Measurements from ENCODE around the gene RNF166. TPM values are rescaled to one million over a fixed set of nuclear protein-coding genes. Genes with fewer than 3 reads are reported as not detected.

RNF166 gene
- total and polyA plus RNA-seq, 2 of the 13 experiments (the other 11 are each of a cell fraction or from before 2014, with no cell fraction given) = 21.4 to 23.0 TPM

DNA sequence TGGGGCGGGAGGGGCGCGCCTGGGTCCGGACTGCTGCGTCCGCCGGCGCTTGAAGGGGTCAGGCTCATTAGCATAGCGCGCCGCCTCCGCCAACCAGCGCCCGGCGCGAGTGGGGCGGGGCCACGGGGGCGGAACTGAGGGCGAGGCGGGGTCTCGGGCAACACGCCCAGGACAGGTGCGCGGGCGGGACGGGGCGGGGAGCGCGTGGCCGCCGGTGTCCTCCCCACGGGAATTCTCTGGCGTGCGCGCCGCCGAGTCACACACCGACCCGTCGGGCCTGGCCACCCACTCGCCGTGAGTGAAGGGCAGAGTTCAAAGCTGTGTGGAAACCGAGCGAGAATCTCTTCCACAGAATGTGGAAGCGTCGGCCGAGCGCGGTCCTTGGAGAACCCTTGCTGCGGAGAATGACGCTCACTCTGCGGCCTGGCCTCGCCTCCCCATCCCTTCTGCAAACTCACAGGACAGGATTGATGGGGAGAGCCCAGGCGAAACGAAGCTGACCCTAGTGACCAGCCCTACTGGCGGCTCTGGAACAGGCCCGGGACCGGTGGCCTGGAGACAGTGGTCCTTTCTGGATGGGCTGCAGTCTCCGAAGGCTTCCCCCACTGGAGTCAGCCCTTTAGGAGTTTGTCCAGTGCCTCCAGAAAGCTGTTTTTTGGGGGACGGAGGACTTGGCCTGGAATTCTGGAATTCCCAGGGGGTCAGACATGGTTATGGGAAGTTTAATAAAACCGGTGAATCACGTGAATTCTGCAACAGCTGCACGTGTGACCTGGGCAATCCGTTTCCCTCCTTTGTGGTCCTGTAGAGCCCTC lies 19.6 kb downstream of the RNF166 start, which contains the start of gene SNAI3 (continued):
- TF ChIP-seq, protein P1, sequence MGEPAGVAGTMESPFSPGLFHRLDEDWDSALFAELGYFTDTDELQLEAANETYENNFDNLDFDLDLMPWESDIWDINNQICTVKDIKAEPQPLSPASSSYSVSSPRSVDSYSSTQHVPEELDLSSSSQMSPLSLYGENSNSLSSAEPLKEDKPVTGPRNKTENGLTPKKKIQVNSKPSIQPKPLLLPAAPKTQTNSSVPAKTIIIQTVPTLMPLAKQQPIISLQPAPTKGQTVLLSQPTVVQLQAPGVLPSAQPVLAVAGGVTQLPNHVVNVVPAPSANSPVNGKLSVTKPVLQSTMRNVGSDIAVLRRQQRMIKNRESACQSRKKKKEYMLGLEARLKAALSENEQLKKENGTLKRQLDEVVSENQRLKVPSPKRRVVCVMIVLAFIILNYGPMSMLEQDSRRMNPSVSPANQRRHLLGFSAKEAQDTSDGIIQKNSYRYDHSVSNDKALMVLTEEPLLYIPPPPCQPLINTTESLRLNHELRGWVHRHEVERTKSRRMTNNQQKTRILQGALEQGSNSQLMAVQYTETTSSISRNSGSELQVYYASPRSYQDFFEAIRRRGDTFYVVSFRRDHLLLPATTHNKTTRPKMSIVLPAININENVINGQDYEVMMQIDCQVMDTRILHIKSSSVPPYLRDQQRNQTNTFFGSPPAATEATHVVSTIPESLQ (CRISPR knock-in tag; conservative IDR thresholded peaks at IDR 0.05) = 0 out of 2 replicates have a peak, but pooled peaks have one; percentile 27
- TF ChIP-seq ZSCAN9 (CRISPR knock-in tag; IDR thresholded peaks at IDR 0.05; ENCODE audit: borderline replicate concordance) (0 out of 2 replicates have a peak, but pooled peaks have one; percentile 58), ZNF431 (CRISPR knock-in tag; IDR thresholded peaks at IDR 0.05; ENCODE audit: borderline replicate concordance, low read depth) (peak; percentile 12; the same call in 1 of the 2 replicates), TOPORS (CRISPR knock-in tag; IDR thresholded peaks at IDR 0.05) (no peak), IRF2 (CRISPR knock-in tag; IDR thresholded peaks at IDR 0.05) (peak; percentile 13), FOXC1 (CRISPR knock-in tag; IDR thresholded peaks at IDR 0.05; ENCODE audit: borderline replicate concordance) (peak; percentile 90; the same call in 1 of the 2 replicates), ZNF780A (CRISPR knock-in tag; IDR thresholded peaks at IDR 0.05) (no peak), ZNF605 (CRISPR knock-in tag; IDR thresholded peaks at IDR 0.05) (0 out of 2 replicates have a peak, but pooled peaks have one; percentile 65), KDM3A (CRISPR knock-in tag; IDR thresholded peaks at IDR 0.05; ENCODE audit: low read depth) (0 out of 2 replicates have a peak, but pooled peaks have one; percentile 46), MEF2D (CRISPR knock-in tag; IDR thresholded peaks at IDR 0.05) (peak; percentile 38; the same call in 1 of the 2 replicates), HOXA3 (CRISPR knock-in tag; IDR thresholded peaks at IDR 0.05) (peak; percentile 74)
- TF ChIP-seq, protein P2, sequence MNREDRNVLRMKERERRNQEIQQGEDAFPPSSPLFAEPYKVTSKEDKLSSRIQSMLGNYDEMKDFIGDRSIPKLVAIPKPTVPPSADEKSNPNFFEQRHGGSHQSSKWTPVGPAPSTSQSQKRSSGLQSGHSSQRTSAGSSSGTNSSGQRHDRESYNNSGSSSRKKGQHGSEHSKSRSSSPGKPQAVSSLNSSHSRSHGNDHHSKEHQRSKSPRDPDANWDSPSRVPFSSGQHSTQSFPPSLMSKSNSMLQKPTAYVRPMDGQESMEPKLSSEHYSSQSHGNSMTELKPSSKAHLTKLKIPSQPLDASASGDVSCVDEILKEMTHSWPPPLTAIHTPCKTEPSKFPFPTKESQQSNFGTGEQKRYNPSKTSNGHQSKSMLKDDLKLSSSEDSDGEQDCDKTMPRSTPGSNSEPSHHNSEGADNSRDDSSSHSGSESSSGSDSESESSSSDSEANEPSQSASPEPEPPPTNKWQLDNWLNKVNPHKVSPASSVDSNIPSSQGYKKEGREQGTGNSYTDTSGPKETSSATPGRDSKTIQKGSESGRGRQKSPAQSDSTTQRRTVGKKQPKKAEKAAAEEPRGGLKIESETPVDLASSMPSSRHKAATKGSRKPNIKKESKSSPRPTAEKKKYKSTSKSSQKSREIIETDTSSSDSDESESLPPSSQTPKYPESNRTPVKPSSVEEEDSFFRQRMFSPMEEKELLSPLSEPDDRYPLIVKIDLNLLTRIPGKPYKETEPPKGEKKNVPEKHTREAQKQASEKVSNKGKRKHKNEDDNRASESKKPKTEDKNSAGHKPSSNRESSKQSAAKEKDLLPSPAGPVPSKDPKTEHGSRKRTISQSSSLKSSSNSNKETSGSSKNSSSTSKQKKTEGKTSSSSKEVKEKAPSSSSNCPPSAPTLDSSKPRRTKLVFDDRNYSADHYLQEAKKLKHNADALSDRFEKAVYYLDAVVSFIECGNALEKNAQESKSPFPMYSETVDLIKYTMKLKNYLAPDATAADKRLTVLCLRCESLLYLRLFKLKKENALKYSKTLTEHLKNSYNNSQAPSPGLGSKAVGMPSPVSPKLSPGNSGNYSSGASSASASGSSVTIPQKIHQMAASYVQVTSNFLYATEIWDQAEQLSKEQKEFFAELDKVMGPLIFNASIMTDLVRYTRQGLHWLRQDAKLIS (CRISPR knock-in tag; IDR thresholded peaks at IDR 0.05) = 0 out of 2 replicates have a peak, but pooled peaks have one; percentile 42
- TF ChIP-seq, protein P3, sequence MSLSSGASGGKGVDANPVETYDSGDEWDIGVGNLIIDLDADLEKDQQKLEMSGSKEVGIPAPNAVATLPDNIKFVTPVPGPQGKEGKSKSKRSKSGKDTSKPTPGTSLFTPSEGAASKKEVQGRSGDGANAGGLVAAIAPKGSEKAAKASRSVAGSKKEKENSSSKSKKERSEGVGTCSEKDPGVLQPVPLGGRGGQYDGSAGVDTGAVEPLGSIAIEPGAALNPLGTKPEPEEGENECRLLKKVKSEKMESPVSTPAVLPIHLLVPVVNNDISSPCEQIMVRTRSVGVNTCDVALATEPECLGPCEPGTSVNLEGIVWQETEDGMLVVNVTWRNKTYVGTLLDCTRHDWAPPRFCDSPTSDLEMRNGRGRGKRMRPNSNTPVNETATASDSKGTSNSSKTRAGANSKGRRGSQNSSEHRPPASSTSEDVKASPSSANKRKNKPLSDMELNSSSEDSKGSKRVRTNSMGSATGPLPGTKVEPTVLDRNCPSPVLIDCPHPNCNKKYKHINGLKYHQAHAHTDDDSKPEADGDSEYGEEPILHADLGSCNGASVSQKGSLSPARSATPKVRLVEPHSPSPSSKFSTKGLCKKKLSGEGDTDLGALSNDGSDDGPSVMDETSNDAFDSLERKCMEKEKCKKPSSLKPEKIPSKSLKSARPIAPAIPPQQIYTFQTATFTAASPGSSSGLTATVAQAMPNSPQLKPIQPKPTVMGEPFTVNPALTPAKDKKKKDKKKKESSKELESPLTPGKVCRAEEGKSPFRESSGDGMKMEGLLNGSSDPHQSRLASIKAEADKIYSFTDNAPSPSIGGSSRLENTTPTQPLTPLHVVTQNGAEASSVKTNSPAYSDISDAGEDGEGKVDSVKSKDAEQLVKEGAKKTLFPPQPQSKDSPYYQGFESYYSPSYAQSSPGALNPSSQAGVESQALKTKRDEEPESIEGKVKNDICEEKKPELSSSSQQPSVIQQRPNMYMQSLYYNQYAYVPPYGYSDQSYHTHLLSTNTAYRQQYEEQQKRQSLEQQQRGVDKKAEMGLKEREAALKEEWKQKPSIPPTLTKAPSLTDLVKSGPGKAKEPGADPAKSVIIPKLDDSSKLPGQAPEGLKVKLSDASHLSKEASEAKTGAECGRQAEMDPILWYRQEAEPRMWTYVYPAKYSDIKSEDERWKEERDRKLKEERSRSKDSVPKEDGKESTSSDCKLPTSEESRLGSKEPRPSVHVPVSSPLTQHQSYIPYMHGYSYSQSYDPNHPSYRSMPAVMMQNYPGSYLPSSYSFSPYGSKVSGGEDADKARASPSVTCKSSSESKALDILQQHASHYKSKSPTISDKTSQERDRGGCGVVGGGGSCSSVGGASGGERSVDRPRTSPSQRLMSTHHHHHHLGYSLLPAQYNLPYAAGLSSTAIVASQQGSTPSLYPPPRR (CRISPR knock-in tag; IDR thresholded peaks at IDR 0.05; ENCODE audit: borderline replicate concordance) = peak; percentile 45; the same call in 1 of the 2 replicates
- TF ChIP-seq, protein P4, sequence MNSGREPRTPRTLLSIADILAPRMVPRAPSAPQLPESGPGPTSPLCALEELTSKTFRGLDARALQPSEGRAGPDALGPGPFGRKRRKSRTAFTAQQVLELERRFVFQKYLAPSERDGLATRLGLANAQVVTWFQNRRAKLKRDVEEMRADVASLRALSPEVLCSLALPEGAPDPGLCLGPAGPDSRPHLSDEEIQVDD (CRISPR knock-in tag; IDR thresholded peaks at IDR 0.05; ENCODE audit: borderline replicate concordance) = no peak
- TF ChIP-seq, protein P5, sequence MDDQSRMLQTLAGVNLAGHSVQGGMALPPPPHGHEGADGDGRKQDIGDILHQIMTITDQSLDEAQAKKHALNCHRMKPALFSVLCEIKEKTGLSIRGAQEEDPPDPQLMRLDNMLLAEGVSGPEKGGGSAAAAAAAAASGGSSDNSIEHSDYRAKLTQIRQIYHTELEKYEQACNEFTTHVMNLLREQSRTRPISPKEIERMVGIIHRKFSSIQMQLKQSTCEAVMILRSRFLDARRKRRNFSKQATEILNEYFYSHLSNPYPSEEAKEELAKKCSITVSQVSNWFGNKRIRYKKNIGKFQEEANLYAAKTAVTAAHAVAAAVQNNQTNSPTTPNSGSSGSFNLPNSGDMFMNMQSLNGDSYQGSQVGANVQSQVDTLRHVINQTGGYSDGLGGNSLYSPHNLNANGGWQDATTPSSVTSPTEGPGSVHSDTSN (CRISPR knock-in tag; IDR thresholded peaks at IDR 0.05; ENCODE audit: borderline replicate concordance) = no peak
